RWPE2 (cell line): ENCODE results near the gene TCF12.

ENCODE experiments used
- ATAC-seq: fragments of 200-7000 bp; cut with Tn5 transposase; 3 replicates; pipeline ENCODE4 v1.9.1; 2021; ENCODE audit warnings: low read depth
- DNase-seq: peaks from one replicate; pipeline ENCODE4 v3.0.0-alpha.2; 2020; ENCODE audit warnings: low spot score
- H3K27ac ChIP-seq: fragments of 450-650 bp; 2 replicates; pipeline ENCODE4 v1.5.1; 2017; ENCODE audit warnings: mild to moderate bottlenecking; ENCODE audit not compliant: poor library complexity, severe bottlenecking
- H3K27me3 ChIP-seq: fragments of 250-450 bp; sonication (Bioruptor Pico); 2 replicates; pipeline ENCODE4 v1.5.1; 2021; ENCODE audit warnings: mild to moderate bottlenecking, moderate library complexity; ENCODE audit not compliant: insufficient read depth, poor library complexity, severe bottlenecking
- H3K36me3 ChIP-seq: fragments of 250-450 bp; sonication (Bioruptor Pico); 2 replicates; pipeline ENCODE4 v1.5.1; 2020; ENCODE audit warnings: low read depth, mild to moderate bottlenecking, moderate library complexity
- H3K4me1 ChIP-seq: fragments of 250-450 bp; sonication (Bioruptor Pico); 2 replicates; pipeline ENCODE4 v1.5.1; 2021; ENCODE audit warnings: mild to moderate bottlenecking, moderate library complexity; ENCODE audit not compliant: insufficient read depth, poor library complexity, severe bottlenecking
- H3K4me3 ChIP-seq: fragments of 250-450 bp; sonication (Bioruptor Pico); 2 replicates; pipeline ENCODE4 v1.5.1; 2021; ENCODE audit warnings: mild to moderate bottlenecking, moderate library complexity; ENCODE audit not compliant: severe bottlenecking
- H3K9me3 ChIP-seq: fragments of 250-450 bp; sonication (Bioruptor Pico); 2 replicates; pipeline ENCODE4 v1.5.1; 2021; ENCODE audit warnings: mild to moderate bottlenecking, moderate library complexity; ENCODE audit not compliant: severe bottlenecking
- CTCF ChIP-seq: fragments of 450-650 bp; IDR thresholded peaks from one replicate; pipeline ENCODE4 v1.5.1; 2017; ENCODE audit warnings: mild to moderate bottlenecking, moderate library complexity; ENCODE audit not compliant: poor library complexity, severe bottlenecking

Gene TCF12

GRCh38 chr15:57045741-57046382 lies 127.4 kb downstream of the TCF12 start:
- Histone ChIP-seq H3K4me3 (no peak overlapping the region), H3K27ac (no peak overlapping the region), H3K4me1 (peaks cover 21% of the 10 kb centered on the region), H3K36me3 (no peaks in the 10 kb centered on the region), H3K9me3 (no peaks in the 10 kb centered on the region), H3K27me3 (no peaks in the 10 kb centered on the region)
- TF ChIP-seq CTCF = no peak
- ATAC-seq (no peak), DNase-seq (no peak)

GRCh38 chr15:57048930-57049549 lies 130.6 kb downstream of the TCF12 start:
- DNase-seq = no peak
- no peak for ATAC-seq
- peaks cover 7% of the 10 kb centered on the region for H3K4me1 ChIP-seq
- H3K4me3 ChIP-seq = no peak overlapping the region
- no peak for TF ChIP-seq CTCF
- H3K27me3 ChIP-seq = no peaks in the 10 kb centered on the region
- H3K36me3 ChIP-seq = no peaks in the 10 kb centered on the region
- H3K27ac ChIP-seq = no peak overlapping the region
- H3K9me3 ChIP-seq = no peaks in the 10 kb centered on the region

GRCh38 chr15:57053470-57053869 lies 135.0 kb downstream of the TCF12 start:
- DNase-seq = no peak
- no peak overlapping the region for H3K4me3 ChIP-seq
- no peaks in the 10 kb centered on the region for H3K9me3 ChIP-seq
- H3K4me1 ChIP-seq = peaks cover 18% of the 10 kb centered on the region
- H3K36me3 ChIP-seq = no peaks in the 10 kb centered on the region
- H3K27ac ChIP-seq = no peak overlapping the region
- no peak for ATAC-seq
- no peak for TF ChIP-seq CTCF
- no peaks in the 10 kb centered on the region for H3K27me3 ChIP-seq

- H3K4me3 ChIP-seq = no peak overlapping the region
- TF ChIP-seq CTCF = no peak
- H3K36me3 ChIP-seq = no peaks in the 10 kb centered on the region
- ATAC-seq = no peak
- no peak overlapping the region for H3K27ac ChIP-seq
- no peak for DNase-seq
- H3K4me1 ChIP-seq = peaks cover 26% of the 10 kb centered on the region
- no peaks in the 10 kb centered on the region for H3K9me3 ChIP-seq
- no peaks in the 10 kb centered on the region for H3K27me3 ChIP-seq
Observed at GRCh38 chr15:57054204-57054750, 135.8 kb downstream of the TCF12 start.

GRCh38 chr15:57056357-57056756 lies 137.9 kb downstream of the TCF12 start:
- no peak for TF ChIP-seq CTCF
- Histone ChIP-seq H3K4me3 (no peak overlapping the region), H3K9me3 (no peaks in the 10 kb centered on the region), H3K4me1 (peaks cover 44% of the 10 kb centered on the region), H3K36me3 (no peaks in the 10 kb centered on the region), H3K27ac (peak overlapping the region; percentile 98), H3K27me3 (no peaks in the 10 kb centered on the region)
- ATAC-seq (no peak), DNase-seq (no peak)
